Erythroblast (primary cell): Measurements from ENCODE around the gene SEMA3A.

ENCODE experiments used
- DNase-seq, 2 experiments: peaks; one replicate each; lab custom pipeline; 2025; lab: John Stamatoyannopoulos, UW
- GATA1 ChIP-seq: IDR thresholded peaks from 2 replicates; pipeline ENCODE4 v1.6.1; 2011; ENCODE audit warnings: low read depth, mild to moderate bottlenecking, control low read depth, low read length, moderate library complexity
- POLR2A ChIP-seq: IDR thresholded peaks from 2 replicates; pipeline ENCODE4 v1.6.1; 2011; ENCODE audit warnings: mild to moderate bottlenecking, low read length

Gene SEMA3A

DNA sequence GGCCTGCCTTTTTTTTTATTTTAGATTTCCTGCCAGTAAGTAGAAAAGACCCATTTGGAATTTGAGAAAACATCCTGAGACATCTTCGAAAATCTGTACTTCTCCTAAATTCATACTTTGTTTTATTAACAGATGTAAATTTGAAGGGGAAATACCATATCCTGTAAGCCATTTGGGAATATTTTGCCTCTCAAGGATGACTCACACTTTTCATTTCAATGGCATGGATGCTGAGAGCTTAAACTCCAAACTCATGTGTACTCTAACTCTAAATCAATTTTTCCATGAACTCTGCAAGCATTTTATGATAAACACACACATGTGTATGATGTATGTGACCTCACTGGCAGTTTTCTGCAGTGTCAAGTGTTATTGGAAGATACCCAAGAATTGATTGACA lies 89.0 kb downstream of the SEMA3A start:
- no peak for TF ChIP-seq GATA1
- TF ChIP-seq POLR2A: no peak
- DNase-seq: no peak

DNA sequence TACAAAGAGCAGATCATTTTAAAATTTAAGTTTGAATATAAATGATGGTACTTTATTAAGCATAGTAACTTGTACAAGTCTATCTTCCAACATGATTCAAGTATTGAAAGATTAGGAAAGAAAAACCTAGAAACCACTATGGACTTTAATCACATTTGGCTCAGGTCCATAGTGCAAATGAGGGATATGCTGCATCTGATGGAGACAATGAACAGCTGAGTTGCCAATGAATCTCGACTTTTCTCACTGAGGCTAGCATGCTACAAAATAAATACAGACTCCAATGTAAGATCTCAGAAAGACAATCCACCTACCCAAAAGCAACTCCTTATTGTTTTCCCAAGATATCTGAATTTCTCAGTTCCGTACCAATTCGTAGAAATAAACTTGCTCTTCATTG lies 89.8 kb downstream of the SEMA3A start:
- TF ChIP-seq POLR2A (no peak), GATA1 (no peak)
- DNase-seq: no peak

DNA sequence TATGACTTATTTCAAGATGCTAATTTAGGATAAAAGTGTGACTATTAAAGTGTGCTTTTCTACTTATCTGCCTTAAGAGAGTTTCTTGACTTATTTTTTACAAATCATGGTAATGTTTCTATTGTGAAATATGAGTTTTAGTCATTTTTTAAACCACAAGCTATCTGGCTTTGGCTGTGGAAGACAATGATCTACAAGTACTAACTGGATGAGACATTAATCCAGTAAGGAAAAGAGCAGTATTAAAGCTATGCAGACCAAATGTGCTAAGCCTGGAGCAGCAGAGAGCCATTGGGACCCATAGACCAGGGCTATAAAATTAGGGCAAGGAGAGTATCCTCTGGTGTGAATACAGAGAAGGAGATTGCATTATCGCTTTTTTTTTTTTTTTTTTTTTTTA lies 92.4 kb downstream of the SEMA3A start:
- no peak for TF ChIP-seq POLR2A
- no peak for TF ChIP-seq GATA1
- DNase-seq: no peak

DNA sequence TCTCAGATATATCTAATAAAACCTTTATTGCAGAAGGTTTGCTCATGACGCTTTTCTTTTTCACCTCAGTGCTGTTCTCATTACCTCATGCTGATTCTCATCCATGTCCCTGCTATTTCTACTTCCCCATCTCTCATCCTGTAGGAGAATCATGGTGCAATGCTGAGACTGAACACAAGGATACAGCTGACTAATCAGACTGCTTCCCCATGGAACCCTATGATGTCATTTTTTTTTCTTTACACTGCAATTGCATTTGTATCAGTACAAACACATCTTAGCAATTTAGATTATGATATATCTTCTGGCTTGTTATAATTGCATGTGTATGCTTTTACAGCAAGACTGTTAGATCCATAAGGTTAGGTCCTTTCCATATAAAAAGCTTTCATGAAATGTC lies 93.7 kb downstream of the SEMA3A start:
- no peak for TF ChIP-seq POLR2A
- no peak for TF ChIP-seq GATA1
- no peak for DNase-seq

DNA sequence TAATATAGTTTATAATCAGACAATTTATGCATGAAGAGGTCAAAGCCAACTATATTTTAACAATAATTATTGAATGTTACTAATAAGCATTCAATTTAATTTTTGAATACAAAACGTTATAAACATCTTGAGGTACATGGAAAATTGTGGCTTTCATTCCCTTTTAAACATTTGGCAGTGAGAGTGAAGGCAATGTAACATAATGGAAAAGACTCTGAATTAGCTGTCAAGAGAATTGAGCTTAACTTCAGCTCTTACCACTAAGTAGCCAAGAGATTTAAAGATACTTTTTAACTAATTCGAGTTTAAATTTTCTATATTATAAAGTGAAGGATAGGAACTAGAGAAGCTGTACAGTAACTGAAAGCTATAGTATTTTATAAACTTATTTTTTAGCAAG lies 98.6 kb downstream of the SEMA3A start:
- TF ChIP-seq POLR2A (no peak), GATA1 (no peak)
- DNase-seq: no peak

DNA sequence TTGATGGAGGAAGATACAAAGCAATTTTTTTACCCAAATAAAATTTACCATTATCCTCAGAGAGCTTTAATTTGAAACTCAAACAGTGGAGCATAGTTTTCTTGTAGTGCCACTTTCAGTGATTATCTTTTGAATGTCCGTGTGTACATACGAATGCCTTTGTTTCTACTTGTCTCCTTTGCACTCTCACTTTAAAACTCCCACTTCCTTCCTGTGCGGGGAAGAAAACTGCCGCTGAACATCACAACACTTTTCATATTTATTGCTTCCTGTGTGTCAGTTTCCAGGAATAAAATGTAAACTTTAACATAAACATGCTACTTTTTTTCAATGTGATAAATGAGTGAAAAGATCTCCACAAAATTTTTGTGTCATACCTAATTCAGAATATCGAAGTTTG lies 102.4 kb downstream of the SEMA3A start:
- TF ChIP-seq POLR2A (no peak), GATA1 (no peak)
- DNase-seq: no peak

DNA sequence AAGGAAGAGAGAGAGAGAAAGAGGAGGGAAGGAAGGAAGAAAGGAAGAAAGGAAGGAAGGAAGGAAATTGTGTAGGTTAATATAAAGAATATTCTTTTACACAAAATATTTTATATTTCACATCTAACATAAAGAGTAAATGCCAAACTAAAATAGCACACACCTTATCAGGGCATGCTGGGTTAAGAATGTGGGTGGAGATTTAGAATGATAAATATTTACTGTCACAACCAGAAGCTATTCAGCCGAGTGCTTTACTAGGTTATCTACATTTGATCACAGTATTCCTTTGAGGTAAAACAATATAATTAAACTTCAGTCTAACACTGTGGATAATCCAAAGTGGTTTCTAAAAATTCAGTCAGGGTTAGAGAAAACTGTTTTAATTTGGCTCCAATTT lies 103.3 kb downstream of the SEMA3A start:
- TF ChIP-seq POLR2A: no peak
- no peak for TF ChIP-seq GATA1

DNA sequence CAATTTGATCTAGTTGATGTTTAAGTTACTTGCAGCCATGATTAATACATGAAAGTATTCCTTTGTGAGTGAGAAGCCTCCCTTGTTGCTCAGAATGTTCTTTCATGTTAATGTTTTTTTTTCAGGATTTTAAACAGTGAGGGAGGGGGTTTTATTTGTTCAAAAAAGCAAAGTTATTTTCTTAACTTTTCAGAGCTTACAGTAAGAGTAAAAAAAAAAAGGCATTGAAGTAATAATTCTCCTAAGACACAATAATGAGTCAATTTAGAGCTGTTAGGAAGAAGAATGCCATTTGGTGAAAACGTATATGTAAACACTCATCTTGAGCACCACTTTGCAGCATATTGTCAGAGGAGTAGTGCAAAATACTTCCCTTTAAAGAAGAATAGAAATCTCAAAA lies 105.8 kb downstream of the SEMA3A start:
- TF ChIP-seq POLR2A (no peak), GATA1 (no peak)
- DNase-seq: no peak

More for the DNA sequence above, 103.3 kb downstream of the SEMA3A start:
- DNase-seq: no peak

DNA sequence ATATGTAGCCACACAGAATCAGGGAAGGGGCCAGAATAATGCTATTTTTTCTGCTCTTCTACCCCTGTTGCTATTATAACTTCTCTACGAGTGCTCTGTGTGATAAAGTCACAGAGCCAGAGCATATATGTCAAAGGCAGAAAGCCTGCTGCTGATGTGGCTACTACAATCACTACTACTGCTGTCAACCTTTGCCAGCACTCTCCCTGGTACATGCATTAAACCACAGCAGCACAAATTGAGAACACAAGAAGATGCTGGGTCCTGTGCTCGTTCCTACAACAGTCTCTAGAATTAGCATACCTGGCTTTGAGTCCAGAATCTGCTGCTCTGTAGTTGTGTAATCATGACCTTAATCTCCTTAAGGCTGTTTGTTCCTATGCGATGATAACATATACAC lies 108.6 kb downstream of the SEMA3A start:
- TF ChIP-seq GATA1 (no peak), POLR2A (no peak)
- no peak for DNase-seq

DNA sequence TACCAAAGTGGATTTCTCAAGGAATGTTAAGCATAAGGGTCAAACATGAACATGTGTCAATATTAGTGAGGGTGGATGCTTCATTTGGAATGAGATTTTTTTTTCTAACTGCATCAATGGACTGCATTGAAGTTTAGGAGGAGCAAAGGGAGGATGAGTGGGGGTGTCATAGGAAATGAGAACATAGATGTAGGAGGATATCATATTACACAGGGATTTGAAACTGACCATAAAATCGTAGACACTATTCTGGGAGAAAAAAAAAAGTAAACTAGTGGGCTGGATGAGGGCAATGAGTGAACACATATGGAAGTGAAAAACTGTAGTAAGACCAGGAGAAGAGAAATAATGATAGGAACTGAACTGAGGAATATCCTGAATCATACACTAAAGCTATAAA lies 109.4 kb downstream of the SEMA3A start:
- DNase-seq: no peak
- TF ChIP-seq POLR2A (no peak), GATA1 (no peak)

DNA sequence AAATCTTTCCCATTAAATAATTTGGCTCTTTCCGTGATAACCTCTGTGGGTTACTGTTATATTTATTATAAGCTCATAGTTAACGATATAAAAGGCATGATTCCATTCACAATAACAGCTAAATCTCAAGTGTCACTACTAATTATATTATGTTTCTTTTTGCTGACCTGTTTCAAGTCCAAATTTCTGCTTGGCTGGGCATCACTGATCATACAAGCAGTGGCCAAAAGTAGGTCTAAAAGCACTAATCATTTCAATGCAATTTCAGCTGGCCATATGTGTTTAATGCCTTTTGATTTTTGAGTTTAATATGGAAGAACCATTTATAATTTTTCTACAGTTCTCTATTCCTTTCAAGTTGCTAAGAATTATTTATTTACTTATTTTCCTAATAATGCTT lies 110.7 kb downstream of the SEMA3A start:
- TF ChIP-seq GATA1: no peak
- TF ChIP-seq POLR2A: no peak
- DNase-seq: no peak

DNA sequence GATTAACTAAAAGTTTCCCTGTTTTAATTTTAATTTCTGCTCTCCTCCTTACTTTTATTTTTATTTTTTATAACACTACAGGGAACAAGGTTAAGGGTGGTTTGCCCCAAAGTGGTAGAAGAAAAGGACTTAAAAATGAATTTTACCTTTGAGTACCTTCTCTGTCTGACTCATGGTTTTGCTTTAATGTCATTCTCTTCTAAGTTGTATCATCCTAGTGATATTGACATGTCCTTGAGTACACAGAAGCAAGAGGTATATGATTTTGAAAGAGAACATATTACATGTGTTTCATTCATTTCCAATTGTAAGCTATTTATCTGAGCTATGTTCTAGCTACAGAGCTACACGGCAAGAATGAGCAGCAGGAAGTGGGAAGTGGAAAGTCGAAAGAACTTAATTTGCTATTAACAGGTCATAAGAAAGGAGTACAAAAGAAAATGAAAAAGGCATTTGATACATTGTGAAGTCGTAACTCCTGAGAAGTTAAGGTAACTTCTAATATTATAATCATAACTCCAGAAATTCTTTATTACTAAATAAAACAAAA lies 112.5 kb downstream of the SEMA3A start:
- DNase-seq: no peak
- TF ChIP-seq POLR2A: no peak

DNA sequence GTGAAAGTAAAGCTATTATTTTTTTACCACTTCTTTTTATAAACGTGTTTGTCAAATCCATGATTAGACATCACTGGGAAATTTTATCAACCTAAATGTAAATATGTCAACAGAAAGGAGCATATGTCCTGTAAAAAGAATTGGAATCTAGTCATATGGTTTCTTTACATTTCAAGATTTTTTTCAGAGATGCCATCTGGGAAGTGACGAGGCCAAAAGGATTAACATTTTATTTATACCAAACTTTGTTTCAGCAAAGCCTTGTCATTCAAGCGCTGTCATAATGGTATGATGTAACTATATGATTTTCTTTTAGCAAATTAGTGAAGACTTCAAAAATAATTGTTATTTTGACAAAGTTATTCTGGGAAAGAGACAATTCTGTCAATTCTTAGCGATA lies 117.3 kb downstream of the SEMA3A start:
- no peak for TF ChIP-seq POLR2A
- no peak for TF ChIP-seq GATA1
- DNase-seq: no peak

DNA sequence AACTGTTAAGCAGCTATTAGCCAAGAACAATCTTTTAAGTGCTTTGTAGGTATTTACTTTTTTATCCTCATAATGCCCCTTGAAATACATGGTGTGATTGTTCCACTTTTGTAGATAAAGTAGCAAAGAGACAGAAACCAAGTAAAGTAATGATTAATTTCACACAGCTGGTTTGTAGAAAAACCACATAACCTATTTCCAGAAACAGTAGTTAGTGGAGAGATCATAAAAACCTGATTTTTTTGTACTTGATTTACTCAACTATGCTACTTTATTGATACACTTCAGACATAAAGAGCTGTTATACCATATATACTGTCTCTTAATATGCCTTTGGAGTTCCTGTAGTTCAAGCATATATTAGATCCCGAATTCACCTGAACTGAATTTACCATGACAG lies 118.4 kb downstream of the SEMA3A start:
- TF ChIP-seq POLR2A: no peak
- TF ChIP-seq GATA1: no peak
- no peak for DNase-seq

DNA sequence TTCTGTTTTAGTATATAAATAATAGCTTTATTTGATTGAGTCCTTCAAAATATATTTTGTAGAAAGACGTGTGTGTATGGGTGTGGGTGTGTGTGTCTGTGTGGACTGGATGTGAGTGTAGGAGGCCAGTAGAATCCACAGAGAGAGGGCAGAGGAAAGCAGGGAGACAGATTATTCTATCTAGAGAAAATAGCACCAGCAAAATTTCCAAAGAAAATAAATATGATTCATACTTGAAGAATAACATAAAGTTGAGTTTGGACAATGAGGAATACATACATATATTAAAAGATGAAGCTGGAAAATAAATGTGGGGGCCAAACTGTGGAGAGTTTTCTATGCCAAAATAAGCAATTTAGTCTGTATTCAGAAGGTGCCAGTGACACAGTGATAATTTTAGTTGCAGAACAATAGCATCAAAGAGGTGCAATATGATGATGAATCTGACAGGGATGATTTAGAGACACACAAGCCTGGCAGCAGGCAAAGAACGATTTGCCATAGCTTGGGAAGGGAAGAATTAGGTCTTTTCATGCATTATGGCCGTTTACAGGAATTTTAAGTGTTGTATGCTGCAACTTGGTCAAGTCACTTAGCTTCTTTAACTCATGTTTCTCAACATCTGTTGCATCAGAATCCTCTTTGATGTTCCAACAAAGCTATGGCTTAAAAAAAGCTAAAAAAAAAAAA lies 121.3 kb downstream of the SEMA3A start:
- no peak for DNase-seq
- TF ChIP-seq POLR2A: no peak
- TF ChIP-seq GATA1: no peak
